Measurements from ENCODE around the gene TASOR2.

Gene TASOR2

DNA sequence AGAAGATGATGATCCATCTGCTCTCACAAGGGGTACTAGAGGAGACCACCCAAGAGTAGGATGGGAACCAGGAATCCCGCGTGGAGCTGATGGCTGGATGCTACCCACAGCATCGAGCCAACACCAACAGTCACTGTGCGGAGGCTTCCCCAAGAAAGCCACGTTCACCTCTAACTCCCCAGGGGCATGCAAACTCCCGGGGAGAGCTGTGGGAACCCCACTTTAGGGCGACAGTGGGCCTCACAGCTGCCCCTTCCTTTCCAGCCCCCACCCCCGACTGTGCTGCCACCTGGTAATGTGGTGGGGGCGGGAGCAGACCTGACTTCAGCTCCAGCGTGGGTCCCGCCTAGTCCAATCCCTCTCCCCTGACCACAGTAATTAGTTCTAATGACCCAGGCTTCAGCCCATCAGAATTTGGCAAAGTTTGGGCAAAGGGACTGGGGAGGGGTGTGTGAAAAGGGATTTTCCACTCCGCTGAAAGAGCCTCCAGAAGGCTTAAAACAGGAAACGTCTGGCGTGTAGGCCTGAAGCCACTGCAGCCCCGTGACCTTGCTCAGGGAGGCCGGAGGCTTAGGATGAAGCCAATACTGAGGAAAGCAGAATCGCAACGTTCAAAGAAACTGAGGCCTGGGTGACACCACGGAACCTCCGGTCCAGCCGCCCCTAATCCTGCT lies 38.6 kb upstream of the TASOR2 start:
- no peak overlapping the region for H3K4me3 Mint-ChIP-seq
- H3K4me1 Mint-ChIP-seq = peaks cover 41% of the 10 kb centered on the region
- peaks cover 58% of the 10 kb centered on the region for H3K36me3 Mint-ChIP-seq (ENCODE audit: low read depth)
- H3K27me3 Mint-ChIP-seq (ENCODE audit: low read depth) = no peaks in the 10 kb centered on the region
- TF ChIP-seq, protein P1, sequence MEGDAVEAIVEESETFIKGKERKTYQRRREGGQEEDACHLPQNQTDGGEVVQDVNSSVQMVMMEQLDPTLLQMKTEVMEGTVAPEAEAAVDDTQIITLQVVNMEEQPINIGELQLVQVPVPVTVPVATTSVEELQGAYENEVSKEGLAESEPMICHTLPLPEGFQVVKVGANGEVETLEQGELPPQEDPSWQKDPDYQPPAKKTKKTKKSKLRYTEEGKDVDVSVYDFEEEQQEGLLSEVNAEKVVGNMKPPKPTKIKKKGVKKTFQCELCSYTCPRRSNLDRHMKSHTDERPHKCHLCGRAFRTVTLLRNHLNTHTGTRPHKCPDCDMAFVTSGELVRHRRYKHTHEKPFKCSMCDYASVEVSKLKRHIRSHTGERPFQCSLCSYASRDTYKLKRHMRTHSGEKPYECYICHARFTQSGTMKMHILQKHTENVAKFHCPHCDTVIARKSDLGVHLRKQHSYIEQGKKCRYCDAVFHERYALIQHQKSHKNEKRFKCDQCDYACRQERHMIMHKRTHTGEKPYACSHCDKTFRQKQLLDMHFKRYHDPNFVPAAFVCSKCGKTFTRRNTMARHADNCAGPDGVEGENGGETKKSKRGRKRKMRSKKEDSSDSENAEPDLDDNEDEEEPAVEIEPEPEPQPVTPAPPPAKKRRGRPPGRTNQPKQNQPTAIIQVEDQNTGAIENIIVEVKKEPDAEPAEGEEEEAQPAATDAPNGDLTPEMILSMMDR (IDR thresholded peaks at IDR 0.05; ENCODE audit: unreplicated experiment in 3 of 3) = no peak
- peak overlapping the region; percentile 72 to 99 (median 91) for H3K27ac Mint-ChIP-seq
- no peaks in the 10 kb centered on the region for H3K9me3 Mint-ChIP-seq

DNA sequence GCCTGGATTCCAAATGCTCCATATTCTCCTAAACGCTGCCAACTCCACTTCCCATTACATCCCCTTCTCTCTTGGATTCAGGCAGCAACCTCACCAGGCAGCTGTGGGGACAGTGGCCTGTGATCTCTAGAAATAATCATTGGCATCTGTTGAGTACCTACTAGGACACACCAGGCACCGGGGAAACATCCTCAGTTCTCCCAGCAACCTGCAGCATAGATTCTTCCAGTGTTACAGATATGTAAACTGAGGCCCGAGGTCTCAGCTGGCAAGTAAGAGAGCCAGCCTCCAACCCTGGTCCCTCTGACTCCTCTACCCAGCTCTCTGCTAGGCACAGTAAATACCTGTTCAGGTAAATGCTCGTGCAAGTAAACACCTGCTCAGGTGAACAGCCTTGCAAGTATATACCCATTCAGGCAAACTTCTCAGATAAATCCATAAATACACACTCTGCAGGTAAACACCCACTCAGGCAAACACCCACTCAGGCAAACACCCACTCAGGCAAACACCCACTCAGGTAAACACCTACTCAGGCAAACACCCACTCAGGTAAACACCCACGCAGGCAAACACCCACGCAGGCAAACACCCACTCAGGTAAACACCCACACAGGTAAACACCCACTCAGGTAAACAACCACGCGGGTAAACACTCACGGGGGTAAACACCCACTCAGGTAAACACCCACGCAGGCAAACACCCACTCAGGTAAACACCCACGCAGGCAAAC lies 37.0 kb upstream of the TASOR2 start:
- Mint-ChIP-seq H3K27me3 (ENCODE audit: low read depth) (no peaks in the 10 kb centered on the region), H3K27ac (peak overlapping the region in 2 of 3 experiments; percentile 29 to 99), H3K4me3 (no peak overlapping the region), H3K9me3 (no peaks in the 10 kb centered on the region), H3K4me1 (peaks cover 35% of the 10 kb centered on the region), H3K36me3 (ENCODE audit: low read depth) (peaks cover 56% of the 10 kb centered on the region)
- TF ChIP-seq, protein P1 (IDR thresholded peaks at IDR 0.05; ENCODE audit: unreplicated experiment in 3 of 3) = no peak

- Mint-ChIP-seq H3K9me3 (no peaks in the 10 kb centered on the region), H3K27me3 (ENCODE audit: low read depth) (no peaks in the 10 kb centered on the region), H3K27ac (no peak overlapping the region), H3K36me3 (ENCODE audit: low read depth) (peaks cover 51% of the 10 kb centered on the region), H3K4me1 (peaks cover 25% of the 10 kb centered on the region), H3K4me3 (no peak overlapping the region)
- TF ChIP-seq, protein P1 (IDR thresholded peaks at IDR 0.05; ENCODE audit: unreplicated experiment in 3 of 3) = no peak
These were observed 35.9 kb upstream of the TASOR2 start for GRCh38 chr10:5648494-5649457.

GRCh38 chr10:5649746-5650145 lies 34.9 kb upstream of the TASOR2 start:
- Mint-ChIP-seq H3K27ac (no peak overlapping the region), H3K4me1 (peaks cover 18% of the 10 kb centered on the region), H3K27me3 (ENCODE audit: low read depth) (no peaks in the 10 kb centered on the region), H3K9me3 (no peaks in the 10 kb centered on the region), H3K4me3 (no peak overlapping the region), H3K36me3 (ENCODE audit: low read depth) (peaks cover 44% of the 10 kb centered on the region)
- TF ChIP-seq, protein P1 (IDR thresholded peaks at IDR 0.05; ENCODE audit: unreplicated experiment in 3 of 3) = no peak

DNA sequence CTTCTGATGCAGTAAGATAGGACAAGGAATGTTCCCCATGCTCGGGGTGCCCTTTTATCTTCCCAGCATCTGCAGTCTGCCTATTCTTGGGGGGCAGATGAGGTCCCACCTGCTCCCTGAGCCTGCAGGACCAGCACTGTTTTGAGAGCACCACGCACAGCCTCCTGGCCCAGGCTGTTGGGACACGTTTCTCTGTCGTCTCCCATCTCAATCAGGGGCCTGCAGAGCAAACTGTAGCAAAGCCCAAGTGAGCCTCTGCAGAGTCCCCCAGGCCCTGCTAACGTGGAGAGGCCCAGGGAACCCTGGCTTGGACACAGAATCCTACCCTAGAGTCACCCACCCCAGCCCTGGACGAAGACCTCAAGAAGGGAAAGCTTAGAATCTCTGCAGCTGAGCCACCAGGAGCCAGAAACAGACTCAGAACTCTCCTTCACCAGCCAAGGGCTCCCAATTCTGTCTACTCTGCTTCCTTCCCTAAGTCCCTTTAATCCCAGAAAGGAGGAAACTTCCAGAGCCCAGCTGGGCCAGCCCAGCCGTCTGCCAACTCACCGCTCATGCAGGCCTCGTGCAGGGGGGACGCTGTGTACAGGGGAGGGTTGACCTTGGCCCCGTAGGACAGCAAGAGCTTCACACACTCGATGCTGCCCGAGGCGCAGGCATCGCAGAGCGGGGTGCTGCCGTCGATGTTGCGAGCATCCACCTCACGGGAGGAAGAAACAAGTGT lies 33.8 kb upstream of the TASOR2 start:
- Mint-ChIP-seq H3K4me3 (no peak overlapping the region), H3K36me3 (ENCODE audit: low read depth) (peaks cover 38% of the 10 kb centered on the region), H3K27ac (no peak overlapping the region), H3K9me3 (no peaks in the 10 kb centered on the region), H3K4me1 (peaks cover 8% of the 10 kb centered on the region), H3K27me3 (ENCODE audit: low read depth) (no peaks in the 10 kb centered on the region)
- TF ChIP-seq, protein P1 (IDR thresholded peaks at IDR 0.05; ENCODE audit: unreplicated experiment in 3 of 3) = no peak

All from nephron (organoid).